HG02943 (cell line): Measurements from ENCODE around the gene ZNF575.

ENCODE experiments used
- ATAC-seq: cut with Tn5 transposase; IDR thresholded peaks from one replicate; pipeline ENCODE4 v1.9.1; 2021; ENCODE audit warnings: mild to moderate bottlenecking, low read depth, moderate library complexity; ENCODE audit not compliant: unreplicated experiment

Gene ZNF575

GRCh38 chr19:43569657-43570056 is 36.7 kb downstream of the ZNF575 start:
- no peak for ATAC-seq

GRCh38 chr19:43570174-43570791 is 37.3 kb downstream of the ZNF575 start:
- no peak for ATAC-seq

- no peak for ATAC-seq
Measured at GRCh38 chr19:43572171-43572588, 39.2 kb downstream of the ZNF575 start.

- ATAC-seq = no peak
Measured at GRCh38 chr19:43574424-43575155, 41.6 kb downstream of the ZNF575 start.

GRCh38 chr19:43575156-43575950 is 42.4 kb downstream of the ZNF575 start, which contains the start of the genes PINLYP and XRCC1:
PINLYP (plus strand) TSS chr19:43575801; CDS start chr19:43577192, 1,391 bp downstream.
XRCC1 (minus strand) TSS chr19:43575527; CDS start chr19:43575458, 69 bp downstream.
- peak; percentile 96 for ATAC-seq

GRCh38 chr19:43575955-43576878 is 43.2 kb downstream of the ZNF575 start:
- ATAC-seq = no peak

- no peak for ATAC-seq
Measured at GRCh38 chr19:43578787-43579186, 45.8 kb downstream of the ZNF575 start.

GRCh38 chr19:43581467-43581866 is 48.5 kb downstream of the ZNF575 start:
- ATAC-seq = no peak

- ATAC-seq = no peak
Measured at GRCh38 chr19:43582495-43582894, 49.5 kb downstream of the ZNF575 start.

- ATAC-seq = no peak
Measured at GRCh38 chr19:43584484-43584883, 51.5 kb downstream of the ZNF575 start.
